K562 treated with DMSO at 1 percent for 4 hours (cell line): ENCODE measurements around the gene OGT. TPM values are rescaled to one million over a fixed set of nuclear protein-coding genes. Genes with fewer than 3 reads are reported as not detected.

Experiments used
- total RNA-seq: library from RNA; unstranded; fragments of 300-600 nt; gene quantifications from 2 replicates; pipeline ENCODE4 v1.2.3, GENCODE V29; 2022; ENCODE audit not compliant: insufficient read depth

Gene OGT
- 55.0 and 79.1 TPM in 2 replicates for total RNA-seq

DNA sequence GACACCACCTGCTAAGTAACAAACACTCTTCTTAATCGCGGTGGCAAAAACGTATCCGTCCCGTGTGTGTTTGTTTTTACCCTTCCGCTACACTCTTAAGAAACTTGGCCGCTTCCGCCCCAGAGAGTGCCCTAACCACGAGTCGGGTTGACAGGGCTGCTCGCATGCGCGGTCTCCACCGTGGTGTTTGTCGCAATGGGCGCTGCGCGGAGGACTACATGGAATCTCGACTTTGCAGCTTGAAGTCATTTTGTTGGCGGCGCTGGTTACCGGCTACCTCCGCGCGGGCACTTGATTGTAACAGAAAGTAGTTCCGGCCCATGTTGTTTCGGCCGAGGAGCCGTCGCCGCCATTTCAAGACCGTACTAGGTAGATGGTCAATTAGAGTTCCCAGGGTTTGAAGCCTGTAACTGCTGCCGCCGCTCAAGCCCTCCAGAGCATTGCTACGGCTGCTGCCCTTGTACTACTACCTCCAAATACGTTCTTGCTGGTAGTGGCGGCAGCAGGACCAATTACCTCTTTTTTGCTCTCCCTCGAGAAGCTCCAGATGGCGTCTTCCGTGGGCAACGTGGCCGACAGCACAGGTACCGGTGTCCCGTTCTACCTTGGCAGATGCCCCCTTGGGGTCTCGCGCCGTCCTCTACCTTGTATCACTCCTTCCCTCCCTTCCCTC is at the start of gene OGT:
TSS of gene OGT (plus strand) at position 352 of the 673 bp plus-strand sequence. CDS start at position 548, 196 bp downstream.

DNA sequence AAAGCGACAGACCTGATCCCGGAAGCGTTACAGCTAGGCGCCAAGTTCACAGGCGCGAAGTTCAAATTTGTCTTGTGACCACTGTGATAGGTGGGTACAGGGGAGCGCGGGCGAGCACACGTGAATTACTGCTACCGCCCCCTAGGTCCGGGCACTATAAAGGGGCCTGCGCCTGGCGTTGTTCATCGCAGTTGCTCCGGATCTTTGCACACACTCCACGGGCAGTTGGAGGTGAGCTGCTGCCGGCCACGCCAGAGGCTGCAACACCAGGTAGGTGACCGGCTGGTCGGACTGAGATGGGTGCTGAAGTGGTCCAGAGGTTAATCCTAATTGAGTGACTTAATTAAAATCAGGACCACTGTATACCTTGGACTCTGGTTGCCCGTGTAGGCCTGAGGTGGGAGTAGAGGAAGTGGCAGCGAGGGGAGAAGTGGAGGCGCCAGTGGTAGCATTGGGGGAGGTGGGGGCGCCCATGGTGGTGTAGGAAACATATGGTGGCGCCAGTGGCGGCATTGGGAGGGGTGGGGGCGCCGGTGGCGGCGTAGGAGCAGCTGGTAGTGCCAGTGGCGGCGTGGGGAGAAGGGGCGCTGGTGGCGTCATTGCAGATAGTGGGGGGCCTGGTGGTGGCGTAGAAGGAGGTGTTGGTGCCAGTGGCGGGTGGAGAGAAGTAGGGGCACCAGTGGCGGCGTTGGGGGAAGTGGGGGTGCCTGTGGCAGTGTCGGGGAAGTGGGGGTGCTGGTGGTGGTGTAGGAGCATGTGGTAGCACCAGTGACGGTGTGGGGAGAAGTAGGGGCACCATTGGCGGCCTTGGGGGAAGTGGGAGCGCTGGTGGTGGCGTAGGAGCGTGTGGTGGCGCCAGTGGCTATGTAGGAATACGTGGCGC is 45.6 kb downstream of the OGT start, which contains the start of gene GCNA:
TSS of gene GCNA (plus strand) at position 185 of the 883 bp plus-strand sequence. CDS start 2,385 bp downstream, outside the sequence.

DNA sequence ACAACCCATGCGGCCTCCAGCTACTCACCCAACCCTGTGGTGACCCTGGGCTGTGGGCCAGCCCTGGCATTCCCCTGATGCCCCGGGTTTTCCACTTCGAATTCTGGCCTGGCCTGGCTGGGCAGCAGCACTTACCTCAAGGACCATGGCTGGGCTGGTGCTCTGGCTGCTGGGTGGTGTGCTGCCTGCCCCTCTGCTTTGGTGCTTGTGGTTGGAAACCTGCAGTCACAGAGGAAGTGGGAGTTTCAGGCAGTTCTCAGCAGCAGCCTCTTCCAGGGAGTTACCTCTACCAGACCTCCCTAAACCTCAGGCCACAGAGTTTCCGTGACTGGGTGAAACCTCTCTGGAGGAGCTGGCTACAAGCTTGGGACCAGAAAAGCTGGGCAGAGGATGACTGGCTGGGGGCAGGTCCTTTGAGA is 85.4 kb downstream of the OGT start, which contains the start of gene CXCR3:
TSS of gene CXCR3 (minus strand) at position 209 of the 419 bp plus-strand sequence. CDS start at position 147, 62 bp downstream.

Other genes with a start within 250 kb of the OGT start
- 317 and 347 TPM in 2 replicates for gene NONO, start 249.5 kb upstream of the OGT start, total RNA-seq
- gene ITGB1BP2, start 231.4 kb upstream of the OGT start, total RNA-seq: 1.6 TPM in 2 replicates
- 12.8 and 13.3 TPM in 2 replicates for gene TAF1, start 166.7 kb upstream of the OGT start, total RNA-seq
- gene GCNA, start 45.3 kb downstream of the OGT start, total RNA-seq: 4.5 and 4.8 TPM in 2 replicates
- gene CXCR3, start 85.4 kb downstream of the OGT start, total RNA-seq: not detected in 2 replicates
- not detected in 2 replicates for gene CXorf49, start 185.2 kb downstream of the OGT start, total RNA-seq
- gene CXorf49B, start 230.2 kb downstream of the OGT start, total RNA-seq: not detected in 2 replicates